Inflammatory macrophage treated with lipopolysaccharide for 1 hour (primary cell): Measurements from ENCODE around the gene TLE1.
"Not testable (repeated sequence)": the region's sequence is repeated elsewhere in the genome, so short reads cannot be mapped to it uniquely, and the experiment has no call there.

Source experiments
- DNase-seq, 2 donors: peaks; one replicate each; pipeline ENCODE4 v3.0.0-alpha.2; 2020 to 2022

The TLE1 gene

DNA sequence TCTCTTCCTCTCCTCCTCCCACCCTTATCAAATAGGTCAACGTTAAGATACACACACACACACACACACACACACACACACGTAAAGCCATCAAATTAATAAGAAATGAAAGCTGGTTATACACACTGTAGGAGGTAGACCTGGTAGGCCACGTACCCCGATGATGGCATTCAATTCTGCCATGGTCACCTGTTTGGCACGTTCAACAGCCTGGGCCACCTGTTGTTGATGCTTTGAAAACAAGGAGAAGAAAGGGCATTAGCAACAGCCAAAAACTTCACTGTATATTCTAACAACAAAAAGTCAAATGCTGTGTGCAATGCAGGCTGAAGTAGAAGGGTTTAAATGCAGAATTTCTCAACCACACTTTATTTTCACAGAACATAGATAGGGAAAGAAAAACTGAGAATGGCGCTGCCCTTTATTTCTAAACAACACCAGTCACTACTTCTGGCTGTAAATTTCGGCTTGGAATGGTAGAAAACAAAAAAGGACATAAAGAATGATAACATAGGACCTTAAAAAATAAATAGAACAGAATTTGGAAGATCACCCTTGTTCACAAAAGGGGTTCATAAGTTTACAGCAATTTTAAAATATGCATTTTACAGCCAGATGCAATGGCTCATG, 37.2 kb downstream of the TLE1 start:
- no peak for DNase-seq

DNA sequence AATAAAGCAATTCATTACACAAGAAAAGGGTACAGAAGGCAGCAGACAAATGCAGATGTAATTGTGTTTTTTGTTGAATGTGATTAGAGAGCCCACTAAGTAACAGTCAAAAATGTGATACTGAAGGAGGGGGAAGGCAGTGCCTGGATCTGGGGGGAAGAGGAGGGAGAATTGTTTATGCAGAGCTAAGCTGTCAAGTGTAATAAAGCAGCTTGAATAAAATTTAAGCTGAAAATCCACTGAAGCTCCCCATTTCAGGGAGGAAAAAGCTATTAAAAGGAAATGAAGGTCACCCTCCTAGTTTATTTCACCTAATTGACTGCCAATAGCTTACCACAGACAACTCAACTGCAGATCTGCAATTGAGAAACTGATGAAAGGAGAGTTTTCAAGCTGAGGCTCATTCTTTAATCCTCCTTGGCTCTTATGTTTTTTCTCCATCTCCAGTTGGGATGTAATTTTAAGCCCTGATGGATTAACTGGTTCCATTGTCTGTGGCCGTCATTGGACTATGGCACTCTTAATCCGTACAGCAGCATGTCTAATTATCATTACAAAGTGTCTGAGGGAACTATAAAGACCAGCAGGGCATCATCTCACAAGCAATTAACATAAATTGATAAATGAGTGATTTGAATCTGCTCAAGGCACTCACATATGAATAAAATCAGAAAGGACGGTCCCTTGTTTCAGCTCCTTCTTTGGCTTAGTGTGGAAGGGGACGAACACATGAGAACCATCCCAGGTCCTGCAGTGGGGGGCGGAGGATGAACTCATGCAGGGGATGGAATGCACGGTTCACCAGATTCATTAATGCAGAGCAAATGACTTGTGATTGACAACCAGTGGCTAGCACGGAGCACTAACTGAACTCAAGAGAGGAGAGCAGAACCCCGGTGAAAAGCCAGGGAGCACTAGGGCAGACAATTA, 38.5 kb downstream of the TLE1 start:
- DNase-seq, result no peak

DNA sequence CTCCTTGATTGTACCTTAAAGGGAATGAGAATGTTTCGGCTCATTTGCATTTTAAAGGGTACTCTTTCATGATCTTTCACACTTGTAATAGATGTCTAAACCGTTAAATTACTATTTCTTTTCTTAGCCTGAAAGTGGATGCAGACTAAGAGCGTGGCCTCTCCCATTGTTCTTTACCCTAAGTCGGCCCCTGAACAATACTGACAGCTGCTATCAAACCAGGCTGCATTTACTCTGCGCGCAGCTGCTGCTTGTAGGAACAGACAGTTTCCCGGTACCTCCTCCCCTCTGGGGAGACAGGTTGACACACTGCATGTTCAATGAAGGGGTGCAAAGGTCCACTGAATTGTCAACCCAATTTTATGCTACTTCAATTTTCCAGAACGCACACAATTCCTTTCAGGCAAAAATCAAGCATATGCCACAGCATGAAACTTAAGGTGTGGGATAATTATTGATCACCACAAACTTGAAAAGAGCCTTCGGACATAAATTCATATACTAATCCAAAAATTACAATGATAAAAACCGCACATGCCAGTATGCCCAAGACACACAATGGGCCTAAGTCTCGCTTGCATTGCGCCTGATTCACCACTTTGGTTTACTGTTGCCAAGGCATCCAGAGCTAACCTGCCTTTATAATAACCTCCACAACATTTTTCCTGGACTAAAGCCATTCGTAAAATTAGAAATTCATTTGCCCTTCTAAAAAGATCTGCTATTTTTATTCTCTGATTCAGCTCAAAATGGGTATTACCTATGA, 39.7 kb downstream of the TLE1 start:
- DNase-seq, result no peak

DNA sequence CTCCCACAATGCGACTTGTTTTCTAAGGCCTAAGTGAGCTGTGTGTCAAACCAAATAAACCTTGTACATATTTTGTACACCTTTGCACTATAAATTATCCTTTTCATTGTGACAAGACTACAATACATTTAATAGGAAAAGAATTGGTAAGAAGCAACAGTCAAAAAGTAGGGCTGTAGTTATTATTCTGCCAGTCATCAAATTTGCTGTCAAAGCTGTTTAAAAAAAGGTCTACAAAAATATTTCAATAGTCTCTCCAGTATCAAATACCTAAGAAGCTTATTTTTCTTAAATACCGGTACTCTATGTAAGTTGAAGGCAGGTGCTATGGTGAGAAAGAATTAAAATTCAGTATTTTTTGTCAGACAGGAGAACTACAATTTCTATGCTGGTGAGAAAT, 40.5 kb downstream of the TLE1 start:
- DNase-seq, result no peak

DNA sequence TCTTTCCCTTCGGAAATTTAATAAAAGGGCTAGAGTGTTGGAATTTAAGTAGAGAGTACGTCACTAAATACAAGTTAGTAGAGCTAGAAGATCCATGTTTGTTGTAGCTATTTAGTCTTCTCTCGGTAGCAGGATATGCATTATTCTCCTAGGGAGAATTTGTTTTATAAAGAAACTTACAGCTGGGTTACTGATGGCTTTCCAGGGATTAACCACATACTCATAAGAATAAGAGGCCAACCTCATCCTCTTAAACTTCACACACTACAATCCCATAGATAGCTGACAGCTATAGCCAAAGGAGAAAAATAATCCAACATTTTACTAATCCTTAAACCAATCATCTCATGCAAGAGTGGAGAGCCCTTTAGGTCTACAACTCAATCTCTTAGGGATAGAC, 43.0 kb downstream of the TLE1 start:
- DNase-seq, result no peak

DNA sequence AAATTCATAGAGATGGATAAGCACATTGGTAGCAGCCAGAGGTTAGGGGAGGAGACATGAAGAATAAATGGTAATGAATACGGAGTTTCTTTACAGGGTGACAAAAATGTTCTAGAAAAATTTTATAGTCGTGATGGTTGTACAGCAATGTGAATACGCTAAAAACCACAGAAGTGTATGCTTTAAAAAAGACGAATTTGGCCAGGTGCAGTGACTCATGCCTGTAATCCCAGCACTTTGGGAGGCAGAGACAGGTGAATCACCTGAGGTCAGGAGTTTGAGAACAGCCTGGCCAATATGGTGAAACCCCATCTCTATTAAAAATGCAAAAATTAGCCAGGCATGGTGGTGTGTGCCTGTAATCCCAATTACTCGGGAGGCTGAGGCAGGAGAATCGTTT, 44.8 kb downstream of the TLE1 start:
- DNase-seq, result not testable (repeated sequence)

DNA sequence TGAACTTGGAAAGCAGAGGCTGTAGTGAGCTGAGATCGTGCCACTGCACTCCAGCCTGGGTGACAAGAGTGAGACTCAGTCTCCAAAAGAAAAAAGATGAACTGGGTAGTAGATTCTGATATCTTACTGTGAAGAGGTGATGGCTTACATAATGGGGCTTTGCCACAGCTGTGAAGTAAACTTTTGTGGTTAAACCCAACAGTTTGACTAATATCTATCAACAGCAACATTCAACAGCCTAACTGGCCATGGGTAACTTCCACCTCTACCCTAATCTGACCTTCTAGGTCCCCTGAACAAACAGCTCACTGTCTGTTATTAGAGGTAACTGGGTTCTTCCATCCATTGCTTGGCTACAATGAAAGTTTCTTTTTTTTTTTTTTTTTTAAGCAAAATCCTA, 52.1 kb downstream of the TLE1 start:
- DNase-seq, result no peak

DNA sequence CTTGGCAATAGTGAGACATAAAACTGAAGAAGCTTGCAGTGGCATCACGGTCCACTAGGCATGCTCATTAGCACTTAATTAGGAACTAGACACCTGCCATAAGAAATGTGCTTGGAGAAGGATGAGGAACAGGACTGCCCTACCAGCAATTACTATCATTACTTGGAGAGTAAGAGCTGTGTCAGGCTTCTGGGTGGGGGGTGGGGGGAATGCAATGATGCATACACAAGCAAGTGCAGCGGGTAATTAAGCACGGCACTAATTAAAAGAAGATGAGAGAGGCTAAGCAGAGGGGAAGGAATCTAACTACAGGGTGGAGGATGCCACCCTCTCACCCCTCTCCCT, 53.1 kb downstream of the TLE1 start:
- no peak for DNase-seq

DNA sequence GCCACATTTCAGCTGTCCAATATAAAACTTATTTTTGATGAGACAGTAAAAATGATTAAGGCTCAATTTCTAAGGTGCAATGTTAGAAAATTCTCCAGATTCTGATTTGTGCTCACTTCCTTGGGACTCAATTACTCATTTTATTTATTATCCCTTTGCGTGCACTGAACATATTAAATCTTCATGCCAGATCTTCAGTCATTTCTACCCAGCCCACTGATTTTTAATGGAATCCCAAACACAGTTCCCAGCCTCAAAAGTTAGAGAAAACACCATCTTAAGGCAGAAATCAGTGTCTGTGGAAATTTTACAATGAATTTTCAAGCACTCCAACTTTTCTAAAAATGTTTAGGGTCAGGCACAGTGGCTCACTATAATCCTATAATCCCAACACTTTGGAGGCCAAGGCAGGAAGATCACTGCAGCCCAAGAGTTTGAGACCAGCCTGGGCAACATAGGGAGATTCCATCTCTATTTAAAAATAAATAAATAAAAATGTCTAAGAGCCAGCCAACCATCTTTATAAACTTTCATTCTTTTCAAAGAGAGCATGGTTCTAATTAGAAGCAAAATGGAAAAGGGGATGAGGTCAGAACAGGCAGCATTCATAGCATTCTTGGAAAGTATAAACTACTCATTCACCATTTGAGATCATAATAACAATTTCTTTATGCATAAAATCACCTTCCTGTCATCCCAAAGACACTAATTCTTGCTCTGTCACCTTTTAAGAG, 53.7 kb downstream of the TLE1 start:
- DNase-seq, result no peak

DNA sequence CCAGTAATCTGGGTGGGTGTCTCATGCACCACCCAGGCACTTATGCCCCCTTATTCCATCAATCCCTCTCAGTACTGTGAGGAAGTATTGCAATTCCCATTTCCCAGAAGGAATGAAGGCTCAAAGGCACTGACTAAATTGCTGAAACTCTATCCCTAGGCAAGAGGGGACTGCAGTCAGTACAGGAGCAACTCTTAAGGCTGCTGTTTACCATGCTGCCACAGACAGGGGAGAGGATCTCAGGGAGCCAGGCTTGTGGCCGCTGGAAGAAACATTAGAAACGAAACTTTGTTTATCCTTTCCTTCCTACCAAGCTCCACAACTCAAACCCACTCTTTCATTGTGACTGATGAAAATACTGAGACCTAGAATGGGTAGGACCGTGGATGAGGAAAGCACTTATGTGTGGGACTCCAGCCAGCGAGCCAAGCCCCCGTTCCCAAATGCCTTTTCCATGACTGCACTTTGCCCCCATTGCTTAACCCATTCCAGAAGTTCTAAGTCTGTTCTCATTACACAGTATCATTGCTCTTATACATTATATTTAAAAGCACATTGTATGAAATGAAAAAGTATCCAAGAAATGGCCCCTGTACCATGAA, 54.3 kb downstream of the TLE1 start:
- no peak for DNase-seq

DNA sequence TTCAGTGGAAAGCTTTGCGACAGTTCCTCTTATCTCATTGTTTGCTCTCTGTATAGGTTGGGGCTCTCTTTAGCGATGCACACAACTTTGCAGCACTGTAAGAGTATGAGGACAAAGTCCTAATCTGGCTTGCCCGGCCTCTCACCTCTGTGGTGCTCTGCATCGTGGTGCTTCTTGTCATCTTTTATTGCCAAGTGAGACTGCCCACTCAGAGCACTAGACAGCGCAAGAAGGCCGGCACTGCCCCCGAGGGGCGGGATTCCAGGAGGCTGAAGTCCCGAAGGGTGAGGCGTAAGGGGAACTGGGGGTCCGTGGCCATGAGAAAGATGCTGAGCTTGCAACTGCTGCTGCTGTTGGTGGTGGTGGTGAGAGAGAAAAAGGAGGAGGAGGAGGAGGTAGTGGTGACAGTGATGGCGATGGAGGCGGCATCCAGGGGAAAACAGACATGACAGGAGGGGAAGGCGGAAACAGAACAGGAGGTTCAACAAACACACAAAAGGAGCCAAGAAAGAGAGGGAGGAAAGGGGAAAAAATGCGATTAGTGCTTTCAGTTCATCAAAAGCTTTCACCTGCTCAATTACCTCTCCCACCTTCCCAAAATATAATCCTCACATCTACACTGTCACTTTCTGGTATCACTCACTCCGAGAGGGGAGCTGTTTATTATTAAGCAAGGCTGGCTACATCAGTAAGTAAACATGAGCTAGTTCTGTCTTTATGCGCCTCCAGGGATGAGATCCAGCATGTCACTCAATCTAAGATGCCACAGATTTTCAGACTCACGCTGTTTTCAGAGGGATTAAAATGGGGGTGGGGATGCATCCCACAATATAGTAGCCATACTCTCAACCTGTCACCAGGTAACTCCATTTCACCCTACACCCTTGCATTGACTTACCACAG, 55.1 kb downstream of the TLE1 start:
- DNase-seq, result no peak

DNA sequence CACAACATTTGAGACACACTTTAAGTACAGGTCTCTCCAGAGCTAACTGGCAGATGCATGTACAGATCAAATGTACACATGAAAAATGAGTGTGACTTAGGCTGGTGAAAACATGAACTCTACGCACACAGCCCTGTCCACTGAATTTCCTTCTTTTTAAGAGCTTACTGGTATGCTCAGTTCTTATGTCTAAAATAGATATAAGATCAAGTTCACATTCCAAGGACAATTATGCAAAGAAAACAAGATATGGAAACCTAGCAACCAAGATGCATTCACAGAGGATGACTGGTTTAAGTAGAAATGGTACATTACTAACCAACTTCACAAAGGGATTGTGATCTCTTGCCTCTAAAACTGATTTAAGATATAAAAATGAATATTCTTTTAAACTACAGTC, 56.7 kb downstream of the TLE1 start:
- DNase-seq, result no peak

DNA sequence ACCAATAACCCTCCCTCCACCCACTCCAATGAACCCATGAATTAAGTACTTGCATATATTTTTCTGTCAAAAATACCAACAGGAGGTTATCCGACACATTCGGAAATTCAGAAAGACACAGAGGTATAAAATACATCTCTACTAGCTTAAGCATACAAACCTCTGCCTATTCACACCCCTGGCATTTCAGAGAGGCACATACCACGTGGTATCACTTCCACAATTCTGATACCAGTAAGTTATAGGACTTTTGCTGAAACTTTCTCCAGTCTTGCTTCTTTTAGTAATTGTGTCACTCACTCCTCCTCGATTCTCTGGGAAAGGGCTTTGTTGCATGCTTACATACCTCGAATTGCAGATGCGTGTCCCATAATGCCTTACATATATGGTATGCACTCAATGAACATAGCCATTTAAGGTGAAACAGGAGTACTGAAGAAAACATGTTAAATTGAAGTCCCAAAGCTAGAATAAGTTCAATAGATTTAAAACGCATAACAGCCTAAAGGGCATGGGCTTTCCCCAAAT, 58.1 kb downstream of the TLE1 start:
- DNase-seq, result peak in 1 of 2 donors; percentile 8

DNA sequence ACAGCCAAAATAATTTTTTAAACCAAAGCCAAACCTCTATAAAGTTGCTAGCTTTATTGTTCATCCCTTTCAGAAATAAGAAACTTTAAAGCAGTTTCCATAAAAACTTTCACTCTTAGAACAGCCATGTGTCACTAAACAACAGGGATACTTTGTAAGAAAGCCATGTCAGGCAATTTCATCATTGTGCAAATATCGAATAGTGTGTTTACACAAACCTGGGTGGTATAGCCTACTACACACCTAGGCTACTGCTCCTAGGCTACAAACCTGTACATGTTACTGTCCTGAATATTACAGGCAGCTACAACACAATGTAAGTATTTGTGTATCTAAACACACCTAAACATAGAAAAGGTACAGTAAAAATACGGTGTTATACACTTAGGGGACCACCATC, 59.9 kb downstream of the TLE1 start:
- no peak for DNase-seq

DNA sequence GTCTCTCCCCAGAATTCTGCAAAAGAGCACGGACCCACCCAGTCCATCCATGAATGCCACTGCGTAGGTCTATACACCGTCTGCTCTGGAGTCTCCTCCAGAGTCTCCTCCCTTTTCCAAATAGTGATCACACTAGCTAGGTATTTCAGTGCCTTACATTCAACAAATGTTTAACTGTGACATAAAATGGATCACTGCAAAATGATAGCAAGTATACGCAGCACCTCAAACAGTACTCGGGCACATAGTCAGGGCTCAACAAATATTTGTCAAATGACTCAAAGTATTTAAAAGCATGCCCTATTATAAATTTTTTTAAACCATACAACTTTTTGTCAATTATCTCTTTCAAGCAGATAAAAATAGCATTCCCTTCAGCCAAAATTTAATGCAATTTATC, 60.5 kb downstream of the TLE1 start:
- no peak for DNase-seq

DNA sequence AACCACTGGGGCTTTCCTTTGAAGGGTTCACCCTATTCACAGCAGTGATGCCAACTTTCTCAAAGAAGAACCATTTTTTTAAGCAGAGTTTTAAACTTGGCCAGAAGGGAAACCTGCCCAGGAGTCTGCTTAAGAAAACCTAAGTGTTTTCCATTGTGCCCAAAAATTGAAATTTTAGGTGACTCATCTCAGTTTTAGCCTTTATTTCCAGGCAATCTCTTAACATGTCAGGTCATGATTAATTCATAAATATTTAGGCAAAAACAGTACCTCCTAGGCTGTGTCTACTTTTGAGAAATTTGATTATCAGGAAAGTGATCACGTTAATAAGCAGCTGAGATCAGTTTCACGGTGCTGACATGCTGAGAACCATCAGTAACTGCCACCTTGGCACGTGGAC, 61.9 kb downstream of the TLE1 start:
- no peak for DNase-seq

DNA sequence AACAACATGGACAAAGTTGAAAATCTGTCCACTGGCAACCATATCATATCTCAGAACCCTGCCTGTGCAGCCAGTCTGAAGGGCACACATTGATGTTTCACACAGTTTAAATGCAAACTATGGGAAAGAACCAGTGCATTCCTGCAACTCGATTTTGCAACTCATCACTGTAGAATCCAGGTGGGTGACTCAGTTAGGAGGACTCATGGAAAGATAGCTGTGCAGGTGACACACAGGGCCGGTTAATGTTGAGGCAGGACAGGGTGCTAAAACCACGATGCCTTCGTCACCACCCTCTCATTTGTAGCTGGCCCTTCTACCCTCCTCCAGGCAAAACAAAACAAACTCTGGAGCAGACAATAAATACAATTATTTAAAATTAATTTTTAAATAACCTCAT, 62.8 kb downstream of the TLE1 start:
- no peak for DNase-seq

DNA sequence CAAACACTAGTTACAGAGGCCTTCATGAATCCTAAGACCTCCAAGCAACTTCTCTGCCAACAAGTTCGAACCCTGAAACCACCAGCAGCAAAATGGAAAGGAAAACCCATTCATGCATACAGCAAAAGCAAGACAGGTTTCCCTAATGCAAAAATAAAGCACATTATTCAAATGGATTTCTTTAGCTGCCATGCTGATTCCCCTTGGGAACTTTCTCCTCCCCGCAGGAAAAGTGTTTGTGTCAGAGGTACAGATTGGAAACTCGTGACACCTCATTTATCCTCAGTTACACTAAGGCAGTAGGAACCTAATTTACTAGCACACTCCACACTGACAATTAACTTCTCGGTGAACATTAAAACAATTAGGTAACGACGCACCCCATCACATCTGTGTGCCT, 63.4 kb downstream of the TLE1 start:
- no peak for DNase-seq

DNA sequence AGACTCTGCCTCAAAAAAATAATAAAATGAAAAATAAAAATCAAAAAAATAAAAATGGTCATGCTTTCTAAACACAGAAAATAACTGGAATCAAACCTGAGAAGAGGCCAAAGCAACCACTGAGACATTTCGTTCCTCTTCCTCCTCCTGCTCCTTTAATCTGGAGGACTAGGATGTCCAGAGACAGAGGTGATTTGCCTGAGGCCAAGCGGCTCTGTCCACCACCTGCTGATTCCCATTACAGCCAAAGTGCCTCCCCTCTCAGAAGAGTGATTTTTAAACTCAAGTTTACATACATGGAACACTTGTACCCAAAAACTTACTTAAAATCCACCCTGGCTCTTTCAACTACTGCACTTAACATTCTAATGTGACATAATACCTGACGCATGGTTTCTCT, 65.6 kb downstream of the TLE1 start:
- DNase-seq, result no peak

DNA sequence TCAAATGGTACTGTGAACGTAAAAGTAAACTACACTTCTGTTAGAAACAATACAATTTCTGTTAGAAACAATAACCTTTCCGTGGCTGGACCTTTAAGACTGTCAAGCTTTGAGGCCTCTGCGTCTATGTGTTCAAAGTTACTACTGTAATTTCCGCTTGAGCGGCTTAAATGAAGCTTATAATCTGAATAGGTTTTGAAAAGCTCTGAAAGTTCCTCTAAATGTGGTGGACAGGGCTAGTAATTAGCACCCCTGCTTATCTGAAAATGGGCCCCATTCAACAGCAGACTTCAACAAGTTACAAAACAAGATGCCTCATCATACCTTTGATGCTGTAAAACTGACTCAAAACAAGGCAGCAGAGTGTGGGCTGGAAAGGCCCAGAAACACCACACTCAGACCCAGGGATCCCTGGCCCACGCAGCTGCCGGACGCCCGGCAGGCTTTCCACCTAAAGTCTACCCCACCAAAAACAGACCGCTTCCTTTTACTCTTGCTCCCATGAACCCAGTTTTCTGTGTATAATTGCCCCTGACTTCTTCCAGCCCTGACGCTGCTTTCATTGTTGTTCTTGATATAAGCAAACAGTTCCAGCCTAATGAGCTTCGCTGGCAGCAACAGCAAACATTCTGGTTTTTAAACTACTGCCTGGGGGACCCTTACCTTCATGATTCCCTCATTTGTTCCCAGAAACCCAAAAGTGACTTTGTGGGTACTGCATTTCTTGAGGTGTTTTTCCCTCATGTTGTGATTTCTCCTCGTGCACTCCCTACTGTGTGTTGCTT, 66.7 kb downstream of the TLE1 start:
- DNase-seq, result no peak
